Non-pigmented ciliary epithelial cell (primary cell): ENCODE results near the gene DYNC2LI1.

Experiments
- DNase-seq: peaks from one replicate; pipeline ENCODE4 v3.0.0-alpha.2; 2010; ENCODE audit warnings: low read depth

Gene DYNC2LI1

GRCh38 chr2:43818761-43819160 lies 44.9 kb downstream of the DYNC2LI1 start:
- DNase-seq: peak; percentile 4

DNA sequence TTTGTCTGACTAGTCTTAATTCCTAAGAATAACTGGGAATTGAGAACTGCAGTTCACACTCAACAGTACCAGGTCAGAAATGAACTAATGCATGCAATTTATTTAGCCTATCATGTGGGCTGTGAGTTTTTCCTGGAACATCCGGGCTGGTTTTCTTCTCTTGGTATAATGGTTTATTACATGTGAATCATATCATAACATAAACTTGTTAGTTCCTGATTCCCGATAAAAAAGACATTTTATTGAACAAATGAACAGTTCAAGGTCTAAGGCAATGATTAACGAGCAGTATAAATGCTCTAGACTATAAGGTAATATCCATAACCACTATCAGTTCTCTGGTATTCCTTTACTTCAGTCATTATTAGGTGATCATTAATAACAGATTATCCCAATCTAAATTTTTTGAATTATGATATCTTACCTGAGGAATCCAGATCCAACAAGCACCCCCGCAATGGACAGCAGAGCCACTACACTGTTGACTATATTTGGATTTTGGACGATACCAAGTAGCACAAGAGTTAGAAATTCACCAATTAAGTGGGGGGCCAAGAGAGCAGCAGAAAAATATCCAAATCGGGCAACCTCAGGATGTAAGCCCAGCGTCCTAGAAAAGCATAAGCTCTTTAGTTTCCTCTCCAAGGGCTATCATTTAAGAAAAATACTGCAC lies 45.8 kb downstream of the DYNC2LI1 start:
- DNase-seq: no peak

DNA sequence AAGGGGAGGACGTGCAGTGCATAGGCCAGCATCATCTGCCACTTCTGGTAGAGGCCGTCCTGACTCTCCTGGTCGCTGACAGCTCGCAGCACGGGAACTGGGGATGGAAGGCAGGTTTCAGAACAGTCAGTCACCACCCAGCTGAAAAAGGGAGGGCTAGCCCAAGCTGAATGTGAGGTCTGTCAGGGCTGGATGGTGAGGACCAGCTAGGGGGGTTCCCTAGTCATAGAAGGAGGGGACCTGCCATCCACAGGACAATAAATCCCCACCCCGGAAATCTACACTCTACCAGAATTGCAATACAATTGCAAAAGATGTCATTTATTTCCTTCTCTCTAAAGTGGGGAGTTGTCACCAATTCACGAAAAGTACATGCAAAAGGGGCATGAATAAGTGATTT lies 49.0 kb downstream of the DYNC2LI1 start:
- no peak for DNase-seq

DNA sequence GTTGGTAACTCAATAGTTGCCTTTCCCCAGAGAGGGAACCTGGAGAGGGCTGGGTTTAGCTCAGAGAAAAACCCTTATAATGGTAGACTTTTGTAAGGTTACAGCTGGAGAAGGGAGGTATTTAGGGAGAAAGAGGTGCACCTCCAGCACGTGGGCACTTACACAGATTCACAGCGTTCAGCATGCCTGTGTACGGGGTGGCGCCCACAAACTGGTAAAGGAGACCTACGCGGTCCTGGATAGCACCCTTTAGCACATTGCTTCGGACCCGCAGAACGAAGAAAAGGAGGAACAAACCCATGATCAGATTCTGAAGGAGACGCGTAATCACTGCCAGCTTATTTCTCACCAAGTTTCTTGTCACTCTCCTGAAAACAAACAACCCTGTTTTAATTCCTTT lies 49.9 kb downstream of the DYNC2LI1 start:
- no peak for DNase-seq

DNA sequence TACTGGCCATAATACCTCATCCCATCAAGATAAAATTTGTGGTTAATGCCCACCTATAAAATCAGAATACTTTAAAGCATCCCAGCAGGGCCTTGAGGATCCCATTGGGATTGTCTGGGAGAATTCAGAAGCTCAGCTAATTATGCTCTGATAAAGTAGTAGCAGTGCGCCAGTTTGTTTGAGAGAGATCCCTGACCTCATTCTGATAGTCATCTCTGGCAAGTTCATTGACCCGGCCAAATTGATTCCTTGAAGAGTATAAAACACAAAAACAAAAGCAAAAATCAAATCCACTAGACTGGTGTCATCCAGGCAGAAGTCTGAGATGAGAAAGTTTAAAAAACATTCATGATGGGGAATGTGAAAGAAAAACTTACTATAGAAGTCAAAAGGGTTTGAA lies 50.7 kb downstream of the DYNC2LI1 start:
- no peak for DNase-seq

DNA sequence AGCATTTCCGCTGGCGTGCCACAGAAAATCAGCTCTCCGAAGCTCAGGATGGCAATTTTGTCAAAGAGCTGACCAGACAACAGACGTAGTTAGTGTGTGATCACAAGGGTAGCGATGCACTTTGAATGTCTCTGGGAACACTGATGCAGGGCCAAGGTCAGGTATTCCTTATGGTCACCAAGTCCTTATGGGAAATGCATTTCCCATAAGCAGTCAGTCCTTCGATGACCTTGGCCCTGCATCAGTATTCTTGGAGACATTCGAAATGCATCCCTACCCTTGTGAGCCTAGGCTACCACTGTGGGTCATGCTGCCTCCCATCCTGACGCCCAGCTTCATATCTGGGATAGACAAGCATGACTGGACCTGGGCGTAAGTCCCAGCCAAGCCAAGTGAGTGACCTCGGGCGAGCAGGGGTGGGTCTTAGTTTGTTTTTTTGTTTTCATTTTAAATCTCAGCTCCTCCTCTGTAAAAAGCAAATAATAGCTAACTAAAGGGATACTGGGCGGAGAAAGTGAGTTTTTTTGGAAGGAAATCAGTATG lies 51.2 kb downstream of the DYNC2LI1 start:
- no peak for DNase-seq

DNA sequence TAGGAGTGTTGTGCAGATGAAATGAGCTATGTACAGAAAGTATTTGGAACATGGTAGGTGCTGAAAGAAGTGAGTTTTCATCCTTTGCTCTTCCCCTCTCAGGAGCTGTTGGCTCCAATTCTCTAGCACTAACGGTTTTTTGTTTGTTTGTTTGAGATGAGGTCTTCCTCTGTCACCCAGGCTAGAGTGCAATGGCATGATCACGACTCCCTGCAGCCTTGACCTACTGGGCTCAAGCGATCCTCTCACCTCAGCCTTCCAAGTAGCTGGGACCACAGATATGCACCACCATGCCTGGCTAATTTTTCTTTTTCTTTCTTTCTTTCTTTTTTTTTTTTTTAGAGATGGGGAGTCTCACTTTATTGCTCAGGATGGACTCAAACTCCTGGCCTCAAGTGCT lies 52.0 kb downstream of the DYNC2LI1 start:
- no peak for DNase-seq

- DNase-seq: no peak
These were observed 52.7 kb downstream of the DYNC2LI1 start for GRCh38 chr2:43826305-43827250.

- DNase-seq: no peak
These were observed 57.9 kb downstream of the DYNC2LI1 start for GRCh38 chr2:43831543-43832294.

GRCh38 chr2:43832457-43832856 lies 58.6 kb downstream of the DYNC2LI1 start:
- DNase-seq: no peak

GRCh38 chr2:43837033-43837432 lies 63.2 kb downstream of the DYNC2LI1 start:
- no peak for DNase-seq

- DNase-seq: no peak
These were observed 64.2 kb downstream of the DYNC2LI1 start for GRCh38 chr2:43837831-43838559.

DNA sequence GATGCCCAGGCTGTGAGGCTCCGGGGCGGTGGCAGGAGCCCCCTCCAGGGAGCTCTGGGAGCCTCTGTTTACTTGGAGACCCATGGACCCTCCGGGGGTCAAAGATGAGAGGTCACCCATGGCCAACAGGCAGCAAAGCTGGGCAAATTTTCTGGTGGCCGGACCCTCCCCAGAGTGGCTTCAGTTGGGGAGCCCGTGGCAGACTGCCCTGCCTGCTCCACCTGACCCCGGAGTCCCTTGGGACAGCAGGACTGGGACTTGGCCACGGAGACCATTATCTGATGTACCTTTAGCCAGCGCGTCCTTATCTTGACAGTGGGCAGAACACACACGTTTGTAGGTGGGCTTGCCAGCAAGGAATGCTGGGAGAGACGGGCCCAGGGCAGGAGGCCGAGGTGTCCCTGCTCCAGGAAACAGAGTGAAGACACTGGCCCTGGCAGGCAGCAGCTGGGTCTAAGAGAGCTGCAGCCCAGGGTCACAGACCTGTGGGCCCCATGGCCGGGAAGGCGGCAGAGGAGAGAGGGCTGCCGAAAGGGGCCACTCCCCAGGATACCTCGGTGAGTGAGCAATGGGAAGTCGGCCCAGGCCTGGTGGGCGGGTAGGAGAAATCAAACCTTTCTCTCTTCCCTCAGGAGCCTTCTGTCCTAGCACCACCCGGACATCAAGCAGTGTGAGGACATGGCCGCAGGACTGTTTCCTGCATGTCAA lies 64.9 kb downstream of the DYNC2LI1 start, which contains the start of the genes ABCG5 and ABCG8:
Gene ABCG5 (minus strand): TSS at position 280 of the 708 bp plus-strand sequence. CDS start 160 bp downstream, at position 120.
Gene ABCG8 (plus strand): TSS at position 412 of the 708 bp plus-strand sequence. CDS start 83 bp downstream, at position 495.
- no peak for DNase-seq

- DNase-seq: no peak
These were observed 66.1 kb downstream of the DYNC2LI1 start for GRCh38 chr2:43839776-43840564.

DNA sequence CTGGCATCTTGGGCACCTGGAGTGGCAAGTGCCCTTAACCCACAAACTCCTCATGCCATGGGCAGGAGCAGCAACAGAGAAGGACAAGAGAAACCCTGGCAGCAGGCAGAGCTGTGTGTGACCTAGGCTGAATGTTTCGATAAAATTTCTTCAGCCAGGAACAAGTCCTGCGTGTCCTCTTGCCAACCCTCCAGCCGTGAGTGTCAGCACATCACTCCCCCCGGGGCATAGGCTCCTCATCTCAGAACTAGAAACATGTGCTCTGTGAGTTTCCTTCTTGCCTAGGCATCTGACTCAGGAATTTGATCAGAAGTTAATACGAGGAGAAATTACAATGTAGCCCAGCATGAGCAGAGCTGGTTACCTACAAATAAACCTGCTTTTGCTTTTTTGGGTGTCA lies 67.1 kb downstream of the DYNC2LI1 start:
- no peak for DNase-seq

- DNase-seq: no peak
These were observed 68.4 kb downstream of the DYNC2LI1 start for GRCh38 chr2:43841949-43842865.

DNA sequence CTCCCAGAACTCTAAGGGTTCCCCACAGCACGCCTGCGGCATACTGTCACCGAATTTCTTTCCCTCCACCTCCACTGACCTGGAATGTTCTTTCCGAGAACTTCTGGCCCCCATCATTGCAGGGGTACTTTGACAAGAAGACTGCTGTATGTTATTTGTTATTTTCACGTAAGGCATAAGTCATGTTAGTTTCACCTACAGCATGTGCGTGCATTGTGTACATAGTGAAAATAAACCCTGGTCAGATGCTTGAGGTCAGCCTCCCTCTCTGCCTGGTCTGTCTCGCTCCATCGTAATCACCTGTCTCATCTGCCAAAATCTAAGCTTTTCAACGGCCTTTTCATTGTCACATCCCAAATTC lies 69.0 kb downstream of the DYNC2LI1 start:
- DNase-seq: no peak

- DNase-seq: no peak
These were observed 71.3 kb downstream of the DYNC2LI1 start for GRCh38 chr2:43845181-43845580.
